ENCODE measurements around the gene ANKRD34B. TPM values are rescaled to one million over a fixed set of nuclear protein-coding genes. Genes with fewer than 3 reads are reported as not detected.

ANKRD34B gene
- total RNA-seq: under 1 TPM in 1 of 10 donors, not detected in 9; 0.13 TPM
- not detected for polyA plus RNA-seq
- long read RNA-seq, donor 1: 0 reads
- long read RNA-seq, donor 2: 0 reads
- long read RNA-seq, donor 3: 0 reads

- H3K36me3 ChIP-seq: no peaks in the 10 kb centered on the region
- H3K27ac ChIP-seq: no peak within 1 kb of the TSS
- H3K27me3 ChIP-seq: peaks cover 14 to 96% (median 77%) of the 10 kb centered on the region in 7 donors
- peak within 1 kb of the TSS in 9 of 10 donors; percentile 17 to 54 (median 31) for H3K4me3 ChIP-seq
- no peaks in the 10 kb centered on the region for H3K9me3 ChIP-seq
- ATAC-seq (peak in 2 of 8 donors; percentile 44 to 53), DNase-seq (no peak)
- peaks cover 0 to 16% (median 13%) of the 10 kb centered on the region in 9 donors for H3K4me1 ChIP-seq
- intact Hi-C loops (cut with DNase I): no loop called here
- WGBS, 2 donors: 2% methylated on average over 63 to 73 of the region's 73 CpGs
- no peak for TF ChIP-seq CTCF (IDR thresholded peaks at IDR 0.05)
Measured at GRCh38 chr5:80569961-80570786, at the start of gene ANKRD34B. ANKRD34B (minus strand) TSS chr5:80570280; CDS start chr5:80560019, 10,261 bp downstream.

GRCh38 chr5:80619086-80619485, 49.0 kb upstream of the ANKRD34B start:
- no peaks in the 10 kb centered on the region for H3K36me3 ChIP-seq
- no peaks in the 10 kb centered on the region for H3K9me3 ChIP-seq
- no peak overlapping the region for H3K4me3 ChIP-seq
- DNase-seq (no peak), ATAC-seq (no peak)
- H3K27ac ChIP-seq: no peak overlapping the region
- intact Hi-C loops (cut with DNase I): no loop called here
- TF ChIP-seq CTCF (IDR thresholded peaks at IDR 0.05): no peak
- H3K4me1 ChIP-seq: peaks cover 0 to 7% (median 0%) of the 10 kb centered on the region in 9 donors
- WGBS, 2 donors: 88 to 97% methylated on average over 1 of the region's 1 CpG
- no peaks in the 10 kb centered on the region for H3K27me3 ChIP-seq

GRCh38 chr5:80618438-80618837, 48.4 kb upstream of the ANKRD34B start:
- no peak overlapping the region for H3K27ac ChIP-seq
- ATAC-seq: no peak
- WGBS, 2 donors: 96 to 97% methylated on average over 4 of the region's 4 CpGs

More at GRCh38 chr5:80618438-80618837, 48.4 kb upstream of the ANKRD34B start:
- TF ChIP-seq CTCF (IDR thresholded peaks at IDR 0.05): no peak
- Histone ChIP-seq H3K36me3 (no peaks in the 10 kb centered on the region), H3K4me1 (peaks cover 0 to 3% (median 0%) of the 10 kb centered on the region in 9 donors), H3K4me3 (no peak overlapping the region), H3K9me3 (no peaks in the 10 kb centered on the region), H3K27me3 (no peaks in the 10 kb centered on the region)
- DNase-seq: no peak
- intact Hi-C loops (cut with DNase I): no loop called here

Data from heart right ventricle (tissue), 16 donors.